ENCODE data around the gene DGKK.
A peak's percentile ranks its signal among the peaks of the same experiment; 100 is the strongest.

DGKK gene

DNA sequence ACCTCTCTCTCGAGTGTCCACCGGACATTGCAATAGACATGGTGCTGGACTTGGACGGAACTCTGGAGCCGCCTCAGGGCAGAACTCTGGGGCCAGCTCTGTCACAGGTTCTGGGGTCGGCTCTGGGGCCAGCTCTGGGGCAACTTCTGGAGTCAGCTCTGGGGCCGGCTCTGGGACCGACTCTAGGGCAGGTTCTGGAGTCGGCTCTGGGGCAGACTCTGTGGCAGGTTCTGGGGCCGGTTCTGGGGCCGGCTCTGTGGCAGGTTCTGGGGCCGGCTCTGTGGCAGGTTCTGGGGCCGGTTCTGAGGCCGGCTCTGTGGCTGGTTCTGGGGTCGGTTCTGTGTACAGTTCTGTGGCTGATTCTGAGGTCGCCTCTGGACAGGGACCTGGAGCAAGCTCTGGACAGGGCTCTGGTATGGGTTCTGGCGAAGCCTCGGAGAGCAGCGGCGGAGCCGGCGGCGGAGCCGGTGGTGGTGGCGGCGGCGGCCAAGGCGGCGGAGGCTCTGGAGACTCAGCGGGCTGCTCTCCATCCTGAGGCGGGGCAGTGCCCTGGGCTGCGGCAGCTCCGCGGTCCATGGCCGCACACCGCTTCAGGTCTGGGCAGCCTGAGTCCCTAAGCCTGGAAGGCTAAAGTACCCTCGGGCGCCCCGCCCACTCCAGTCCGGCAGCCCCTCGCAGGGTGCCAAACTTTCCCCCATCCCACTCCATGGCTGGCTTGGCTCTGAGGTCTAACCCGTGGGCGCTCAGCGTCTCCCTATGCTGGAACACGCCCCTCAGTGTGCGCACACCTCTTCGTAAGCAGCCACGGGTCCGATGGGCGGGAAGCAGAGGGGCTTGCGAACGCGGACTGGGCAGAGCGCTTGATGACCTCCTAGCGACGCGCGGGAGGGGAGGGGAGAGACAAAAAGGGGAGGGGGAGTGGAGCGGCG, at the start of gene DGKK:
Gene DGKK, minus strand, starts transcription at position 723 of the 929 bp plus-strand sequence. Its CDS starts 147 bp downstream, at position 576.
- no peak for DNase-seq

DNA sequence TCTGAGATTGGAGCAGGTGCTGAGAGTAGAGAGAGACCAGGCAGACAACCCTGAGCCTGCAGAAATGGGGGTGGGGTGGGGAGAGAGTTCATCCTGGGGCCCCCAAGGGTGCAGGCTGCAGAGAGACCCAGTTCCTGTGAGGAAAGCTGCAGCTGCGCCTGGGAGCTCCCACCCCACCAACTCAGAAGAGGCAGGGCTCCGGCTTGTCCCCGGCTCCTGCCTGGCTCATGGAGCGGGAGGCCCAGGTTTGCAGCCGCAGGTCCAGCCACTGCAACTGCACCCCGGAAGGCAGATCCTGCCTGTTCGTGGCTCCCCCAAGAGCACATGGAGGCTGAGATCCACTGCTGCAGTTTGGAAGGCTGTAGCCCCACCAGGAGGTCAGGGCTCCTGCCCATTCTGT, 44.2 kb upstream of the DGKK start:
- no peak for DNase-seq

DNA sequence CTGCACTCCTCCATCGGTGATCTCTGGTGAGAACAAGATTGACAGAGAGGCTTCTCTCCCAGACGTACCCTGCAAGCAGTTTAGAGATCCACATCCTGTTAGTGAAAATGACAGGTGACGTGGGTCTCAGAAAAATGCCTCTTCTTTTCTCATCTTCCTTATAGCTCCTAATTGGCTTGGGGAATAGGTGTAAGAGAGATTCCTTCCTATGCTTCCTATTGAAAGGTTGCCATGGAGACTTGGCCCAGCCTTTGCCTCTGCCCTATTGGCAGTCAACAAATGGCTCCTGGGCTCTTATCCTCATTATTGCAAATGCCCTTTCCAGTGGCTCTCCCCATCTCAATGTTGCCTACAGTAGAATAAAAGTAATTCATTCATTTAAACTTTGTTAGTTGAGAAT, 26.5 kb upstream of the DGKK start:
- DNase-seq: no peak

DNA sequence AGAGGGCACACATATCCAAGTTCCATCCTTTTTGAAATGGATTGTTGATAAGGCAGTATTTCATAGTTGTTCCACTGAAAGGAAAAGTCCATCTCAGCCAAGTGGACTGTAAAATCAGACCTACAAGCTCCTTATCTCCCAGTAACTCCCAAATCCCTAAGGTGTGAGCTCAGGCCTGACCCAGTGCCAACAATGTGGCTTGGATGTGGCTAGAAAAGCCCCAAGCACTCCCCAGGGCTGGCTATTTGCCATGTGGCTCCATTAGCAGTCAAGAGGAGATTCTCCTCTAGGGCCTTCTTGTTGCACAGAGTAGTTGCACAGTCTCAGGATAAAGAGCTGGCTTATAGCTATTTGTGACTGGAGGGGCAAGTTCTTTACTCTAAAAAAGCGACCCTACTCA, 25.0 kb upstream of the DGKK start:
- no peak for DNase-seq

DNA sequence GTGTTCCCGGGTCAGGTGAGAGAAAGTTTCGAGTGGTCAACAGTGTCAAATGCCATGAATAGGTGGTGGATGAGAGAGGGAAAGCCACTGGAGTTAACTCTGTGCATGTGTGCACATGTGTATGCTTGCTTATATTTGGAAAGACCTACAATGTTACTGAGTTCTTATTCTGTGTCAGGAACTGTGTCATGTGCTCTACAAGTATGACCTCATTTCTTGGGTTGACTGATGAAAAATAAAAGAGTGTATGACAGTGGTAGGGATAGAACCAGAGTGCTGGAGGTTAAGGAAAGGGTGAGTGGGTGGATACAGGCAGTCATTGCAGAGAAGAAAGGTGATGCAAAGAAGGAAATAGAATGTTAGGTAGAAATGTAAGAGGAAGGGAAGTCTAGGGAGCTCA, 22.1 kb upstream of the DGKK start:
- DNase-seq: no peak

DNA sequence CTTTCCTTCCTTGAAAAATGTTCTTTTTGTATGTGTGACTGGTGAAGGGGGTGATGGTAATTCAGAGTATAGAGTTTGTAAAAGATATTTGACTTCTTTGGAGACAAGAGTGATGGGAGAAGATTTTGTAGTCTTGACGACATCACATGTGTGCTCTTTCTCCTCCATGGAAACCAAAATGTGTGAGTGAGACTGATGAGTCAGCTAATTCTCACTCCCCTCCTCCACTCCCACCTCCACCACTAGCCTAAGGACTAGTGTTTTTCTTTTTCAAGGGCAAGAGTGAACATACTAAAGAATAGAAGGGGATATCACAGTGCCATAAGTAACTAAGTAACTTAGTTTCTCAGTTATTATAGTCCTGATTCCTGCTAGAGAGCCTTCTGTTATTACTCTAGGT, 14.0 kb upstream of the DGKK start:
- DNase-seq: no peak

DNA sequence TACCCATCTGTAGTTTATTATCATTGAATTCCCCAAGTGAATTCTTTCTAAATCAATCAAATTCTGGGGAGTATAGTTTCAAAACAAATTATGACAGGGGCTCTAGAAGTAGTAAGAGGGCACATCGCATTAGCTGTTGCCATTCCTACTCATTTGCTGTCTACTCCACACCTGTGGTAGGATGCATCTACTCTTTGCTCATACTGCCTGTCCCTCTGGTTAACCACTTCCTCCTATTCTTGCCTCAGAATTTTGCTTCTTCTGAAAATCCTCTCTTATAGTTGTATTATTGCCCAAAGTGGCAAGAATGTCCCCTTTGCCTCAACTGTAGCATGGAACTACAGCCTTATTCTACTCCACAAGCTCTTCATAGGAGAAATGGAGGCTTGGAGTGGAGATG, 12.7 kb upstream of the DGKK start:
- DNase-seq: no peak

GRCh38 chrX:50475208-50475607, 4.6 kb upstream of the DGKK start:
- DNase-seq: no peak

DNA sequence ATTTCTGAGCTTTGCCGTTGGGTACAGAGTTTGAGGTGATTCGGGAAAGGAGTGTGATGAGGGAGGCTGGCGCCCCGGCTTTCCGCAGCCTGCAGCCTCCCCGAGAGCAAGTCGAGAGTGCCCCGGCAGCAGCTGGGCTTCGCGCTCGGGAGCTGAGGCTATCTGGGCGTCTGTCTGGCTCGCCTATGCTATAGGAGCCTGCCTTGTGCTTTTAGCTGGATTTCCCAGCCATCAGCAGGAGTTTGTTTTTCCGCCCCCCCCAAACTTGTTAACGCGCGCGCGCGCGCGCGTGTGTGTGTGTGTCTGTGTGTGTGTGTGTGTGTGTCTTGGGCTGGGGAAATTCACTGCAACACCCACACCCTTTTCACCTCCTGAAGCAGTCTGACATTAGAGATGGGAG, 765 bp upstream of the DGKK start:
- no peak for DNase-seq

DNA sequence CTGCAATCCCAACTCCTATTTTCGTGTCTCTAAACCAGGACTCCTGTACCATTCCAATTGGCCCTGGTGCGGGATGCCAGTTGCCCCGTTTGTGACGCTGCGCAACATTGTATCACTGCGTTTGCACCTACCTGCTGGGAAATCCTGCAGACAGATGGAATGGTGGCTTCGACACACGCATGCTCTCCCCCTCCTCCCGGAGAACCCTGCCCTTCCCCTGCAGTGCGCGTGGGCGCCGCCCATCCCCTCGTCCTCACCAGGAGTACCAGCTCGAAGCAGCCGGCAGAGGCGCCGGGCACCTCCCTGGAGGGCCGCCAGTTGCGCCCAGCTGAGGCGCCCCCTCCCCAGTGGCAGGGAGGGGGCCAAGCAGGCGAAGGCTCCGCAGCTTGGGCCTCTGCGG, 1.4 kb downstream of the DGKK start:
- DNase-seq: no peak

DNA sequence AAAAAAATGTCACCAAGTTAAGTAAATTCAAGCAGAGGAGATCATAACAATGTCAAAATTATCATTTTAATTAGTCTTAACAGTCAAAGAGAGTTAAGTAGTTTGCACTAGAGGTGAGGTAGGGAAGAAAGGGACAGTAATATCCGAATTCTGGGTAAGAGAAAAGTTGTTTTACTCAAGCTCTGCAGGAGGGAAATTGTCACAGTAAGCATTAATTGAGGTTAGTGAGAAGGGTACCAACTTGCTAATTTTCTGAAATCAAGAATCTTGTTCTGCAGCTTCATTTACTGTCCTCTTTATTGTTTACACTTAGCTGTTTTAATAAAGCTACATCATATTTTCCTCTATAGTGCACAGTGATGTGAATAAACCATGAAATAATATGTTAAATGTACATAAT, 11.0 kb downstream of the DGKK start:
- DNase-seq: no peak

- no peak for DNase-seq
These were observed 12.1 kb downstream of the DGKK start for GRCh38 chrX:50458483-50458882.

DNA sequence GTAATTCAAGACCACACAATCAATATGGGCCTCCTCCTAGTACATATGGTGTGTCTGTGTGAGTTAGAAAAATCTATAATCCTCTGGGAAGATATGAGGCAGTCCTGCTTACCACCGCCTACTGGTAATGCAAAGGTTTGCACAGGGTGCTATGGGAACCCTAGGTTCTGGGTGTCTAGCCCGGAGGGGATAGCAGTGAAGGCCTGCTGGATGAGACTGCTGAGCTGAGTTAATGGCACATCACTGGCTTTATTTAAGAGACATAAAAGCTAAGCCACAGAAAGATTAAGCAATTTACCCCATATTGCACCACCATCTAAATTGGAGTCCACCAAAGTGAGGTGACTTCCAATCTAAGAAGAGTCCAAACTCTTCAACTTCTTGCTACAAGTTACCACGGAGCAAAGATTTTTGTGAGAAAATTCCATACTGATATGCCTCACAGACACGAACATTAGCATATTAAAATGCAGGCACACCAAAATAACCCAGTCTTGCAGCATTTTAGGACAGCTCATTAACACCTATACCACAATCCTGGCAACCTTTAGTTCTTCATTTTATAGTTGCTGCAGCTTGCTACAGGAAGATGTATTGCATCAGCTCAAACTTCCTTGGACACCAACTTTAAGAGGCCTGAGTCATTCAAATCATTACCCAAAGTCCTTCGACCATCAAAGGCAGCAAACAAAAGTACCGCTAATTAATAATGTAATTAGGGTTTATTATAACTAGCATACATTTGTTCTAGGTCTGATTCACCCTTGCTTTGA, 13.7 kb downstream of the DGKK start:
- DNase-seq: no peak

DNA sequence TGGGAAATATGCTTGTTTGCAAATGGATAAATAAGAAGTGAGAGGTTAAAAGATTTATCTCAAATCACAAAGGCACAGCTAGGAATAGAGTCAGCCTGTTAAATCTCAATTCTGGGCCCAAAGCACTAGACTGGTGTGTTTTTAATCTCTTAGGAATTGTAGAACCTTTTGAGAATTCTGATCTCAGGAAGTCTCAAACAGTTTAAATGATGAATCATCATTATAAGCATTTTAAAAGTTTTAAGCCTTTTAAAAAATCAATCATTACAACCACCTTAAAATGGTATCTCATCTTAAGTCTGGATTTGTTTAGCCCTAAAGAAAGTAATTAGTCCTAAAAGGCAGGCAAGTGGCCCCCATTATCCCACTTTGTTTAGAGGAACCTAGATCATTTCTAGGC, 17.8 kb downstream of the DGKK start:
- DNase-seq: no peak

DNA sequence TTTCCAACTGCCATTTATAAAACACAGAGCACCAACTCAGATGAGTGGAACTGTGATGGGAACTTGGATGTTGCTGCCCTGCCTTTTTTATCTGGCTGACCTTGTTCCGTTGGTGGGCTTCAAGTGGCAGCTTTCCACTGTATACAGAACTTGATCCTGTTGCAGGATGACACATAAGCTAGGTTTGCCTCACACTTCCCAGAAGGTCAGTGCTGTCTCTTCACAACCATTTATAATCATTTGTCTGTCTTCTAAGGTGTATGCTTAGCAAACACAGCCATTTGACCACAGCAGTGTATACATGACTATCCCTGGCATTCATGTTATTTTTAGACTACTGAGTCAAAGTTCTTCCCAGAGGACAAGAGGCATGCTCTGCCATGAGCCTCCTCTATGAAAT, 20.3 kb downstream of the DGKK start:
- DNase-seq: no peak

DNA sequence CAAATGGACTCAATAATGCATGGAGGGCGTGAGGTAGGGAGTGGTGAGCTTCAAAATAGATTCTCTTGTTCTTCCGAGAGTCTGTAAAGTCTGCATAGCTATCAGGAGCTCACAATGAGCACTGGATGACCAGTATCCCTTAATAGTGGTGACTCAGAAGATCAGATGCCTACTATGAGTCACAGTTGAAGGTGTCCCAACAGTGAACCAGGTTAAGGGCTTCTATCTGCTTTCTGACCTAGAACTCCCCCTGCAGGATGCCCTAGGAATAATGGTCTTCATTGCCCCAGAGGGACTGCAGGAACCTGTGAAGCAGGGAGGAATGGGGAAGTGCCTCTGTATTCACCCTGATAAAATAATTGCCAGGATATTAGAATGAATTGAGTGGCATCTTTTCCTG, 22.1 kb downstream of the DGKK start:
- peak; percentile 13 for DNase-seq

DNA sequence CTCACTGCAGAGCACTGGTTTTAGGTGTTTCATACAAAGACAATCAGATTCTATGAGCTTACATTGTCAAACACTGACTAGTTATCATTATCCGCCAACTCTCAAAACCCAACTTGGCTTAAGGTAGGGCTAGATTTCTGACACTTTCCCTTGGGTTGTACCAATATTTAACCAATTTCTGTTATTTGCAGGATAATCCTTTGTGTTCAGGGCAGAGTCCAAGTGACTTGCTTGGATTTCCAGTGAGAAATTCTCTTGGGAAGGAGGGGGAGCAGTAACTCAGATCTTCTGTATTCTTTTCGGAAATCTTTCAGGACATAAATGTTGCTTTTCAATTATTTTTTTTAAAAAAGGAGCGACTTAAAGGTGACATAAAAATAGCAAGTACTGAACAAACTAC, 23.1 kb downstream of the DGKK start:
- DNase-seq: no peak

GRCh38 chrX:50442426-50443116, 28.1 kb downstream of the DGKK start:
- no peak for DNase-seq

DNA sequence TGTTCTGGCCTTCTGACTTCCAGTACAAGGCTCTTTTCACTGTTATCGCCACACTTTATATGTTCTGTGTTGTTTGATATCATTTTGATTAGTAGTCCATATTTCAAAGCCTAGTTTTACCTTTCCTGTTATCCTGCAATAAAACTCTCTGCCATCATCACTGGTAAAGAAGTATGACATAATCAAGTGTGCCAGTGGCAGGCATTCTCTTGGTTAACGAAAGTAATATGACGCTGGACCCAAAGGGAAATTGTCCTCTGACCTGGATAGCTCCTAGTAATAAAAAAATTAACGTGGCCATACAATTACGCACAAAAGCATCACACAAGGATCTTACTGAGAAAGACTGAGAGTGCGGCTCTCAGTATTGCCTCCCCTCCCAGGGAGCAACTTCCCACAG, 33.8 kb downstream of the DGKK start:
- no peak for DNase-seq

- DNase-seq: no peak
These were observed 37.8 kb downstream of the DGKK start for GRCh38 chrX:50432829-50433289.

- DNase-seq: no peak
These were observed 39.0 kb downstream of the DGKK start for GRCh38 chrX:50431623-50432022.

DNA sequence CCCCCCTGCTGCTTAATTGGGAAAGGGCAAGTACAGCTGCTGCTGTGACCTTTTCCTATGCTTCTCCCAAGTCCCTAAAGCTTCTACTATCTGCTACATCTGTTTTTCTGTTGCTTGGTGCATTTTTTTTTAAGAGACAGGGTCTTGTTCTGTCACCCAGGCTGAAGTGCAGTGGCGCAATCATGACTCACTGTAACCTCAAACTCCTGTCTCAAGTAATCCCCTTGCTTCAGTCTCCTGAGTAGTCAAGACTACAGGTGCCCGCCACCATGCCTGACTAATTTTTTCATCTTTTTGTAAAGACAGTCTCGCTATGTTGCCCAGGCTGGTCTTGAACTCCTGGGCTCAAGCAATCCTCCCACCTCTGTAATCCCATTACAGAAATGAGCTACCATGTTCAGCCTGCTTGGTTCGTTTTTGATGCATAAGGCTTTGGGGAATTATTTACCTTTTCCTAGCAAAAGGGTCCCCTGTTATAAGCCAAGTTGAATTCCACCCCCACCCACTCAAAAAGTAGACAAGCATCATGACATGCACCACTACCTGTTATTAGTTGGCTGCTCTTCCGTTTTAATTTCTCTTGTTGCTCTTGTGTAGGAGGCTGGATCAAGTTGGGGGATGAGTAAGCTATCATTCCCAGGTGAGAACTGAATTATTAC, 39.6 kb downstream of the DGKK start:
- DNase-seq: no peak

GRCh38 chrX:50428174-50428573, 42.5 kb downstream of the DGKK start:
- no peak for DNase-seq

Measured in CD4-positive, alpha-beta T cell treated with Interleukin-17A for 1 hour (primary cell).